ENCODE measurements around the gene PHF21A. TPM values are rescaled to one million over a fixed set of nuclear protein-coding genes. Genes with fewer than 3 reads are reported as not detected.

Gene PHF21A
- total and polyA plus RNA-seq, 2 experiments from 2014 or later: 42.1 to 55.6 TPM

GRCh38 chr11:45961751-45962240 lies 159.5 kb downstream of the PHF21A start:
- DNase-seq (ENCODE audit: low read depth in 1 of 2, low spot score in 1 of 2): no peak
- H3K9me3 ChIP-seq (ENCODE audit: low read depth): no peaks in the 10 kb centered on the region
- TF ChIP-seq CTCF (IDR thresholded peaks at IDR 0.05; ENCODE audit: low read depth, low read length): no peak

GRCh38 chr11:45960387-45961095 lies 160.7 kb downstream of the PHF21A start:
- H3K4me3 ChIP-seq: no peak overlapping the region
- TF ChIP-seq CTCF (IDR thresholded peaks at IDR 0.05; ENCODE audit: low read depth, low read length): no peak
- H3K9me3 ChIP-seq (ENCODE audit: low read depth): no peaks in the 10 kb centered on the region
- peak in 1 of 2 donors; percentile 8 for DNase-seq (ENCODE audit: low read depth in 1 of 2, low spot score in 1 of 2)
- H3K36me3 ChIP-seq: peaks cover 25% of the 10 kb centered on the region
- no peaks in the 10 kb centered on the region for H3K4me1 ChIP-seq (ENCODE audit: low read depth)
- H3K27me3 ChIP-seq: no peaks in the 10 kb centered on the region
- no peak overlapping the region for H3K27ac ChIP-seq

More at GRCh38 chr11:45961751-45962240, 159.5 kb downstream of the PHF21A start:
- H3K4me3 ChIP-seq: no peak overlapping the region
- no peaks in the 10 kb centered on the region for H3K4me1 ChIP-seq (ENCODE audit: low read depth)
- H3K27ac ChIP-seq: no peak overlapping the region
- no peaks in the 10 kb centered on the region for H3K27me3 ChIP-seq
- peaks cover 25% of the 10 kb centered on the region for H3K36me3 ChIP-seq

GRCh38 chr11:45959851-45960250 lies 161.4 kb downstream of the PHF21A start:
- Histone ChIP-seq H3K36me3 (peaks cover 21% of the 10 kb centered on the region), H3K27ac (no peak overlapping the region), H3K4me3 (no peak overlapping the region), H3K4me1 (ENCODE audit: low read depth) (no peaks in the 10 kb centered on the region), H3K9me3 (ENCODE audit: low read depth) (no peaks in the 10 kb centered on the region), H3K27me3 (no peaks in the 10 kb centered on the region)
- no peak for TF ChIP-seq CTCF (IDR thresholded peaks at IDR 0.05; ENCODE audit: low read depth, low read length)
- DNase-seq (ENCODE audit: low read depth in 1 of 2, low spot score in 1 of 2): no peak

- Histone ChIP-seq H3K36me3 (peaks cover 63% of the 10 kb centered on the region), H3K9me3 (ENCODE audit: low read depth) (no peaks in the 10 kb centered on the region), H3K4me3 (no peak overlapping the region), H3K27me3 (no peaks in the 10 kb centered on the region), H3K27ac (no peak overlapping the region), H3K4me1 (ENCODE audit: low read depth) (peaks cover 18% of the 10 kb centered on the region)
- no peak for DNase-seq (ENCODE audit: low read depth in 1 of 2, low spot score in 1 of 2)
- no peak for TF ChIP-seq CTCF (IDR thresholded peaks at IDR 0.05; ENCODE audit: low read depth, low read length)
Observed at GRCh38 chr11:45949992-45950407, 171.3 kb downstream of the PHF21A start.

- Histone ChIP-seq H3K36me3 (peaks cover 65% of the 10 kb centered on the region), H3K4me1 (ENCODE audit: low read depth) (peaks cover 24% of the 10 kb centered on the region), H3K27ac (peak overlapping the region; percentile 92), H3K27me3 (no peaks in the 10 kb centered on the region), H3K9me3 (ENCODE audit: low read depth) (no peaks in the 10 kb centered on the region), H3K4me3 (no peak overlapping the region)
- TF ChIP-seq CTCF (IDR thresholded peaks at IDR 0.05; ENCODE audit: low read depth, low read length): no peak
- DNase-seq (ENCODE audit: low read depth in 1 of 2, low spot score in 1 of 2): no peak
Observed at GRCh38 chr11:45948356-45948755, 172.9 kb downstream of the PHF21A start.

Data from cardiac muscle cell (in vitro differentiated cells and primary cell).